HepG2 (cell line): ENCODE measurements around the gene SLC22A13.

ENCODE experiments used
- ATF3 ChIP-seq: sonication (generic); formaldehyde crosslinking; IDR thresholded peaks from 2 replicates; pipeline ENCODE4 v1.4.0; 2020; ENCODE audit warnings: missing genetic modification reagents
- CTCF ChIP-seq: sonication (generic); formaldehyde crosslinking; IDR thresholded peaks from 2 replicates; pipeline ENCODE4 v1.5.0; 2020; ENCODE audit warnings: mild to moderate bottlenecking, missing genetic modification reagents, moderate library complexity
- IRF2 ChIP-seq: IDR thresholded peaks from 2 replicates; pipeline ENCODE4 v1.6.1; 2018; ENCODE audit warnings: missing genetic modification reagents, missing compliant biosample characterization
- SOX6 ChIP-seq, 2 experiments: fragments of 450-650 bp in 1 of 2; sonication (generic) in 1 of 2; formaldehyde crosslinking in 1 of 2; IDR thresholded peaks; 2 replicates each; pipeline versions ENCODE4 v1.4.0 to v1.6.1; 2017 to 2020; ENCODE audit warnings: antibody characterized with exemption in 1 of 2, mild to moderate bottlenecking in 1 of 2, missing genetic modification reagents in 1 of 2

GRCh38 chr3:38313263-38313662 is 47.7 kb downstream of the SLC22A13 start:
- TF ChIP-seq SOX6 (IDR thresholded peaks at IDR 0.05) = no peak
- no peak for TF ChIP-seq SOX6 (CRISPR knock-in tag; IDR thresholded peaks at IDR 0.05)
- no peak for TF ChIP-seq ATF3 (CRISPR knock-in tag)
- no peak for TF ChIP-seq IRF2
- TF ChIP-seq CTCF (CRISPR knock-in tag) = no peak
